OCI-LY1 (cell line): ENCODE results near the gene OVOL1.

Experiments used
- H2AFZ ChIP-seq: fragments of 200-600 bp; sonication (generic), shearing (Covaris generic); 2 replicates; pipeline ENCODE4 v1.6.0; 2014; ENCODE audit warnings: antibody characterized with exemption, mild to moderate bottlenecking, low read length
- H3F3A ChIP-seq: fragments of 200-600 bp; sonication (generic), shearing (Covaris generic); 2 replicates; pipeline ENCODE4 v1.6.0; 2014; ENCODE audit warnings: mild to moderate bottlenecking, antibody characterized with exemption, low read length, moderate library complexity; ENCODE audit not compliant: insufficient read depth
- H3K27ac ChIP-seq: fragments of 200-600 bp; sonication (generic); 2 replicates; pipeline ENCODE4 v1.5.1; 2014; ENCODE audit warnings: low read length, mixed run types, mild to moderate bottlenecking, low read depth; ENCODE audit not compliant: poor library complexity, severe bottlenecking
- H3K27me3 ChIP-seq: fragments of 200-600 bp; sonication (generic); 2 replicates; pipeline ENCODE4 v1.6.0; 2014; ENCODE audit warnings: antibody characterized with exemption, mild to moderate bottlenecking, low read length, moderate library complexity; ENCODE audit not compliant: insufficient read depth
- H3K36me3 ChIP-seq: fragments of 200-600 bp; sonication (generic); 2 replicates; pipeline ENCODE4 v1.6.1; 2014; ENCODE audit warnings: mild to moderate bottlenecking, antibody characterized with exemption, low read length, moderate library complexity, mixed read lengths; ENCODE audit not compliant: insufficient read depth
- H3K4me1 ChIP-seq: fragments of 200-600 bp; sonication (generic); 2 replicates; pipeline ENCODE4 v1.5.1; 2014; ENCODE audit warnings: mild to moderate bottlenecking, low read length, moderate library complexity; ENCODE audit not compliant: insufficient read depth, severe bottlenecking
- H3K4me2 ChIP-seq: fragments of 200-600 bp; sonication (generic), shearing (Covaris generic); 2 replicates; pipeline ENCODE4 v1.6.1; 2014; ENCODE audit warnings: low read length
- H3K4me3 ChIP-seq: fragments of 200-600 bp; sonication (generic); 2 replicates; pipeline ENCODE4 v1.5.1; 2014; ENCODE audit warnings: low read length, low read depth, mild to moderate bottlenecking, mixed read lengths; ENCODE audit not compliant: poor library complexity, severe bottlenecking
- H3K79me2 ChIP-seq: fragments of 200-600 bp; shearing (Covaris generic); 2 replicates; pipeline ENCODE4 v1.6.1; 2016; ENCODE audit warnings: mixed run types, low read length, mixed read lengths; ENCODE audit not compliant: insufficient read depth
- H3K9ac ChIP-seq: fragments of 200-600 bp; sonication (generic), shearing (Covaris generic); 2 replicates; pipeline ENCODE4 v1.6.1; 2014; ENCODE audit warnings: mild to moderate bottlenecking, low read length, mixed read lengths
- H3K9me2 ChIP-seq: fragments of 200-600 bp; sonication (generic), shearing (Covaris generic); 2 replicates; pipeline ENCODE4 v1.6.1; 2014; ENCODE audit warnings: low read depth, mild to moderate bottlenecking, low read length, mixed read lengths
- H3K9me3 ChIP-seq: fragments of 200-600 bp; shearing (Covaris generic); 2 replicates; pipeline ENCODE4 v1.6.1; 2014; ENCODE audit warnings: low read length, mixed read lengths
- H4K20me1 ChIP-seq: fragments of 200-600 bp; sonication (generic), shearing (Covaris generic); 2 replicates; pipeline ENCODE4 v1.6.0; 2016; ENCODE audit warnings: mild to moderate bottlenecking, low read length; ENCODE audit not compliant: insufficient read depth
- CTCF ChIP-seq: fragments of 200-600 bp; sonication (generic), shearing (Covaris generic); IDR thresholded peaks from 2 replicates; pipeline ENCODE4 v1.5.1; 2017; ENCODE audit warnings: mild to moderate bottlenecking, antibody characterized with exemption, low read length, moderate library complexity, mixed read lengths
- EZH2 ChIP-seq: fragments of 200-600 bp; sonication (generic), shearing (Covaris generic); IDR thresholded peaks from 2 replicates; pipeline ENCODE4 v1.8.0; 2017; ENCODE audit warnings: borderline replicate concordance, mixed run types, mild to moderate bottlenecking, antibody characterized with exemption, low read length, moderate library complexity, mixed read lengths

Gene OVOL1

GRCh38 chr11:65833297-65834030 lies 46.6 kb downstream of the OVOL1 start, which contains the start of gene SNX32:
Gene SNX32, plus strand, starts transcription at chr11:65833963. Its CDS starts 103 bp downstream, at chr11:65834066.
- no peaks in the 10 kb centered on the region for H4K20me1 ChIP-seq
- TF ChIP-seq CTCF: no peak
- TF ChIP-seq EZH2: no peak
- no peak within 1 kb of the TSS for H3K4me2 ChIP-seq
- H3K9me3 ChIP-seq: peaks cover 3% of the 10 kb centered on the region; the same call in 1 of the 2 replicates
- no peak within 1 kb of the TSS for H3K27ac ChIP-seq
- no peaks in the 10 kb centered on the region for H3F3A ChIP-seq
- H2AFZ ChIP-seq: no peak within 1 kb of the TSS
- no peaks in the 10 kb centered on the region for H3K27me3 ChIP-seq
- H3K9me2 ChIP-seq: no peaks in the 10 kb centered on the region
- no peaks in the 10 kb centered on the region for H3K79me2 ChIP-seq
- no peaks in the 10 kb centered on the region for H3K4me1 ChIP-seq
- H3K36me3 ChIP-seq: no peaks in the 10 kb centered on the region
- no peak within 1 kb of the TSS for H3K9ac ChIP-seq
- H3K4me3 ChIP-seq: no peak within 1 kb of the TSS

GRCh38 chr11:65834202-65834601 lies 47.3 kb downstream of the OVOL1 start:
- Histone ChIP-seq H3K4me2 (no peak overlapping the region), H3K9ac (no peak overlapping the region), H3K27ac (no peak overlapping the region)

GRCh38 chr11:65842144-65842543 lies 55.3 kb downstream of the OVOL1 start:
- Histone ChIP-seq H4K20me1 (no peaks in the 10 kb centered on the region), H3K36me3 (no peaks in the 10 kb centered on the region), H3K4me1 (no peaks in the 10 kb centered on the region), H2AFZ (no peak overlapping the region), H3K4me3 (no peak overlapping the region), H3K79me2 (no peaks in the 10 kb centered on the region), H3K4me2 (no peak overlapping the region), H3K9ac (no peak overlapping the region), H3K9me3 (peaks cover 2% of the 10 kb centered on the region; the same call in 1 of the 2 replicates), H3F3A (no peaks in the 10 kb centered on the region), H3K9me2 (no peaks in the 10 kb centered on the region), H3K27me3 (no peaks in the 10 kb centered on the region), H3K27ac (no peak overlapping the region)
- TF ChIP-seq EZH2 (no peak), CTCF (no peak)

More at GRCh38 chr11:65834202-65834601, 47.3 kb downstream of the OVOL1 start:
- no peaks in the 10 kb centered on the region for H3K4me1 ChIP-seq
- no peaks in the 10 kb centered on the region for H3K9me2 ChIP-seq
- H3K9me3 ChIP-seq: peaks cover 3% of the 10 kb centered on the region; the same call in 1 of the 2 replicates
- no peaks in the 10 kb centered on the region for H4K20me1 ChIP-seq
- H3K27me3 ChIP-seq: no peaks in the 10 kb centered on the region
- H3K79me2 ChIP-seq: no peaks in the 10 kb centered on the region
- TF ChIP-seq CTCF: no peak
- TF ChIP-seq EZH2: no peak
- no peaks in the 10 kb centered on the region for H3F3A ChIP-seq
- H2AFZ ChIP-seq: no peak overlapping the region
- H3K4me3 ChIP-seq: no peak overlapping the region
- H3K36me3 ChIP-seq: no peaks in the 10 kb centered on the region
